DOHH2 (cell line): ENCODE results near the gene APOA4.

Experiments
- H3F3A ChIP-seq: fragments of 200-600 bp; sonication (generic), shearing (Covaris generic); 2 replicates; pipeline ENCODE4 v1.6.0; 2016; ENCODE audit warnings: antibody characterized with exemption, mild to moderate bottlenecking; ENCODE audit not compliant: control insufficient read depth, insufficient read depth
- H3K27ac ChIP-seq: fragments of 200-600 bp; sonication (generic); 2 replicates; pipeline ENCODE4 v1.5.1; 2014; ENCODE audit warnings: low read depth, mild to moderate bottlenecking, low read length, moderate library complexity
- H3K27me3 ChIP-seq: fragments of 200-600 bp; sonication (generic); 2 replicates; pipeline ENCODE4 v1.6.1; 2014; ENCODE audit warnings: mild to moderate bottlenecking, low read length, mixed read lengths; ENCODE audit not compliant: control insufficient read depth
- H3K36me3 ChIP-seq: fragments of 200-600 bp; sonication (generic); 2 replicates; pipeline ENCODE4 v1.6.1; 2014; ENCODE audit warnings: mild to moderate bottlenecking, low read length, moderate library complexity, mixed read lengths; ENCODE audit not compliant: control insufficient read depth
- H3K4me1 ChIP-seq: fragments of 200-600 bp; sonication (generic); 2 replicates; pipeline ENCODE4 v1.6.1; 2014; ENCODE audit warnings: mild to moderate bottlenecking, low read length, mixed read lengths; ENCODE audit not compliant: control insufficient read depth
- H3K4me2 ChIP-seq: fragments of 200-600 bp; sonication (generic); 2 replicates; pipeline ENCODE4 v1.6.0; 2014; ENCODE audit warnings: mild to moderate bottlenecking, low read length, moderate library complexity
- H3K4me3 ChIP-seq: fragments of 200-600 bp; sonication (generic); 2 replicates; pipeline ENCODE4 v1.5.1; 2014; ENCODE audit warnings: mild to moderate bottlenecking, low read length, mixed read lengths
- H3K79me2 ChIP-seq: fragments of 200-600 bp; sonication (generic); 2 replicates; pipeline ENCODE4 v1.6.1; 2014; ENCODE audit warnings: mild to moderate bottlenecking, low read length, mixed read lengths; ENCODE audit not compliant: control insufficient read depth
- H3K9me2 ChIP-seq: fragments of 200-600 bp; sonication (generic); replicated peaks from 2 replicates; pipeline ENCODE4 v1.6.1; 2014; ENCODE audit warnings: mild to moderate bottlenecking, low read length, mixed read lengths; ENCODE audit not compliant: control insufficient read depth
- H3K9me3 ChIP-seq: fragments of 200-600 bp; sonication (generic); 2 replicates; pipeline ENCODE4 v1.6.1; 2014; ENCODE audit warnings: antibody characterized with exemption, low read length, mixed read lengths; ENCODE audit not compliant: control insufficient read depth, insufficient read depth
- H4K20me1 ChIP-seq: fragments of 200-600 bp; sonication (generic); 2 replicates; pipeline ENCODE4 v1.6.0; 2014; ENCODE audit warnings: low read depth, mild to moderate bottlenecking, antibody characterized with exemption, low read length, moderate library complexity; ENCODE audit not compliant: control insufficient read depth, insufficient read depth
- CTCF ChIP-seq: fragments of 200-600 bp; sonication (generic); IDR thresholded peaks from one replicate; pipeline ENCODE4 v1.5.1; 2014; ENCODE audit warnings: antibody characterized with exemption, mild to moderate bottlenecking, low read depth, low read length; ENCODE audit not compliant: poor library complexity, severe bottlenecking
- EZH2phosphoT487 ChIP-seq: fragments of 200-600 bp; sonication (generic); IDR thresholded peaks from 2 replicates; pipeline ENCODE4 v1.6.1; 2017; ENCODE audit warnings: borderline replicate concordance, mild to moderate bottlenecking, antibody characterized with exemption, low read length, moderate library complexity, mixed read lengths

APOA4 gene

GRCh38 chr11:116775975-116776374, 47.1 kb downstream of the APOA4 start:
- Histone ChIP-seq H3K9me3 (no peaks in the 10 kb centered on the region), H3F3A (peaks cover 18% of the 10 kb centered on the region; the same call in 1 of the 2 replicates), H3K79me2 (peaks cover 17% of the 10 kb centered on the region), H3K27me3 (no peaks in the 10 kb centered on the region), H3K36me3 (peaks cover 61% of the 10 kb centered on the region), H3K4me1 (peaks cover 25% of the 10 kb centered on the region), H3K27ac (no peak overlapping the region), H3K4me2 (no peak overlapping the region), H3K9me2 (no peaks in the 10 kb centered on the region), H4K20me1 (no peaks in the 10 kb centered on the region), H3K4me3 (no peak overlapping the region)
- TF ChIP-seq EZH2phosphoT487 (no peak), CTCF (no peak)

- Histone ChIP-seq H3K9me2 (no peaks in the 10 kb centered on the region), H3K9me3 (no peaks in the 10 kb centered on the region), H3K36me3 (peaks cover 58% of the 10 kb centered on the region), H3K4me2 (peak overlapping the region; percentile 83; the same call in 1 of the 2 replicates), H3K4me1 (peaks cover 29% of the 10 kb centered on the region), H3K27ac (no peak overlapping the region), H3K4me3 (no peak overlapping the region), H3K79me2 (peaks cover 29% of the 10 kb centered on the region), H3K27me3 (no peaks in the 10 kb centered on the region), H3F3A (peaks cover 18% of the 10 kb centered on the region; the same call in 1 of the 2 replicates), H4K20me1 (no peaks in the 10 kb centered on the region)
- TF ChIP-seq CTCF = no peak
- no peak for TF ChIP-seq EZH2phosphoT487
These were observed 48.4 kb downstream of the APOA4 start for GRCh38 chr11:116774661-116775060.

- Histone ChIP-seq H3K9me2 (no peaks in the 10 kb centered on the region), H3K27ac (peak overlapping the region; percentile 78), H3K4me2 (peak overlapping the region; percentile 83), H3F3A (peaks cover 18% of the 10 kb centered on the region; the same call in 1 of the 2 replicates), H3K4me3 (peak overlapping the region; percentile 77), H3K27me3 (no peaks in the 10 kb centered on the region), H4K20me1 (no peaks in the 10 kb centered on the region), H3K79me2 (peaks cover 36% of the 10 kb centered on the region), H3K9me3 (no peaks in the 10 kb centered on the region), H3K4me1 (peaks cover 29% of the 10 kb centered on the region), H3K36me3 (peaks cover 58% of the 10 kb centered on the region)
- no peak for TF ChIP-seq CTCF
- no peak for TF ChIP-seq EZH2phosphoT487
These were observed 49.7 kb downstream of the APOA4 start for GRCh38 chr11:116773203-116774097.
